ENCODE measurements around the gene DDX25.
"Not testable (repeated sequence)": the region's sequence is repeated elsewhere in the genome, so short reads cannot be mapped to it uniquely, and the experiment has no call there.

Gene DDX25

DNA sequence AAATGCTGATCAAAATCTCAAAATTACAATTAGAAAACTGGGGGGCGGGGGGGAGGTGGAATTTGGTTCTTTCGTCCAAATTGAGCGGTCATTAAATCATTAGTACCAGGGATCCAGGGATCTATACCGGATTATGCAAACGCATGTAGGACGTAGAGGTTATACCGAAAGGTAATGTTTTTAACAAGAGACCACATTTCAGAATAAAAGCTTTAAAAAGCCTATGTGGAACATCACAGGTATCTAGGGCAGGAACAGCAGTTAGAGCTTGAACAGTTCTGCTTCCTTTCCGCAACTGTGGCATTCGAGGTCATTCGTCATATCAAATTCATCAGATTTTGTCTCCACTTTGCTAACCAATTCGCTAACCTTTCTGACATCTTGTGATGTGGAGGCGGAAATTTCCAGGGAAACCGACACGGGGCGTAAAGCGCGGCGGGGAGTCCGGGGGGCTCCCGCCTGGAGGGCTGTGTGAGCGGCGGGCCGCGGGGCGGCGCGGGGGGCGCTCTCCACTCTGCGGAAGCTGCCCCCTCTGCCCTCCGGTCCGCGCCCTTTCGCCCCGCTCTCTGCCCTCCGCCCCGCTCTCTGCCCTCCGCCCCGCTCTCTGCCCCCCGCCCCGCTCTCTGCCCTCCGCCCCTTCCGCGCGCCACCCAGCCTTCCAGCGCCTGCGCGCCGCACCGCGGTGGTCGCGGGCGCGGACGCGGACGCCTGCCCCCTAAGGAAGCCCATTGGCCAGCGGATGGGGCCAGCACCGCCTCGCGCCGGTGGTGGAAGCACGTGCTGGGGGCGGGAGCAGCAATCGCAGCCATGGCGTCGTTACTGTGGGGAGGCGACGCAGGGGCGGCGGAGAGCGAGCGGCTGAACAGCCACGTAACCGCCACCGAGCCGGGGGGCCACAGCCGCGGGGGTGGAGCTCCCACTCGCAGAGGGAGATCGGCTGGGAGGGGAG, at the start of gene DDX25:
Gene DDX25 (plus strand): TSS at position 798 of the 949 bp plus-strand sequence. CDS start 10 bp downstream, at position 808.
- Histone ChIP-seq H3K9ac (ENCODE audit: low read length) (no peak within 1 kb of the TSS), H2AFZ (ENCODE audit: low read depth, low read length, severe bottlenecking) (no peak within 1 kb of the TSS), H3F3A (ENCODE audit: insufficient read depth) (no peaks in the 10 kb centered on the region), H3K4me3 (ENCODE audit: insufficient read depth, low read length, poor library complexity, severe bottlenecking) (no peak within 1 kb of the TSS), H3K36me3 (ENCODE audit: low read length) (no peaks in the 10 kb centered on the region), H3K9me2 (replicated peaks; ENCODE audit: insufficient read depth, low read length) (no peaks in the 10 kb centered on the region), H4K20me1 (ENCODE audit: low read depth, low read length) (no peaks in the 10 kb centered on the region), H3K27me3 (ENCODE audit: low read length) (no peaks in the 10 kb centered on the region), H3K4me2 (ENCODE audit: low read depth, low read length, poor library complexity, severe bottlenecking) (peak within 1 kb of the TSS; percentile 67), H3K9me3 (ENCODE audit: insufficient read depth, low read length) (no peaks in the 10 kb centered on the region), H3K27ac (ENCODE audit: low read depth, low read length) (no peak within 1 kb of the TSS), H3K79me2 (ENCODE audit: insufficient read depth, low read length) (peaks cover 12% of the 10 kb centered on the region; the same call in 1 of the 2 replicates)
- TF ChIP-seq EZH2phosphoT487 (conservative IDR thresholded peaks at IDR 0.05; ENCODE audit: low read length): no peak
- TF ChIP-seq CTCF (IDR thresholded peaks at IDR 0.05; ENCODE audit: insufficient read depth, low read length, poor library complexity, severe bottlenecking): no peak

- H3F3A ChIP-seq (ENCODE audit: insufficient read depth); H3K79me2 ChIP-seq (ENCODE audit: insufficient read depth, low read length); H3K9me2 ChIP-seq (replicated peaks; ENCODE audit: insufficient read depth, low read length); H2AFZ ChIP-seq (ENCODE audit: low read depth, low read length, severe bottlenecking); H4K20me1 ChIP-seq (ENCODE audit: low read depth, low read length); H3K4me2 ChIP-seq (ENCODE audit: low read depth, low read length, poor library complexity, severe bottlenecking); H3K9ac ChIP-seq (ENCODE audit: low read length); H3K27ac ChIP-seq (ENCODE audit: low read depth, low read length); H3K36me3 ChIP-seq (ENCODE audit: low read length); H3K9me3 ChIP-seq (ENCODE audit: insufficient read depth, low read length); H3K4me3 ChIP-seq (ENCODE audit: insufficient read depth, low read length, poor library complexity, severe bottlenecking); H3K27me3 ChIP-seq (ENCODE audit: low read length): not testable (repeated sequence)
These were observed 46.6 kb upstream of the DDX25 start for GRCh38 chr11:125857670-125858069.

DNA sequence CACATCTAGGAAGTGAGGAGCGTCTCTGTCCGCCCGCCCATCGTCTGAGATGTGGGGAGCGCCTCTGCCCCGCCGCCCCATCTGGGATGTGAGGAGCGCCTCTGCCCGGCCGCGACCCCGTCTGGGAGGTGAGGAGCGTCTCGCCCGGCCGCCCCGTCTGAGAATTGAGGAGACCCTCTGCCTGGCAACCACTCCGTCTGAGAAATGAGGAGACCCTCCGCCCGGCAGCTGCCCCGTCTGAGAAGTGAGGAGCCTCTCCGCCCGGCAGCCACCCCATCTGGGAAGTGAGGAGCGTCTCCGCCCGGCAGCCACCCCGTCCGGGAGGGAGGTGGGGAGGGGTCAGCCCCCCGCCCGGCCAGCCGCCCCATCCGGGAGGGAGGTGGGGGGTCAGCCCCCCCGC, 41.5 kb upstream of the DDX25 start:
- H3K36me3 ChIP-seq (ENCODE audit: low read length); H3K27ac ChIP-seq (ENCODE audit: low read depth, low read length); H3K9me3 ChIP-seq (ENCODE audit: insufficient read depth, low read length): not testable (repeated sequence)

DNA sequence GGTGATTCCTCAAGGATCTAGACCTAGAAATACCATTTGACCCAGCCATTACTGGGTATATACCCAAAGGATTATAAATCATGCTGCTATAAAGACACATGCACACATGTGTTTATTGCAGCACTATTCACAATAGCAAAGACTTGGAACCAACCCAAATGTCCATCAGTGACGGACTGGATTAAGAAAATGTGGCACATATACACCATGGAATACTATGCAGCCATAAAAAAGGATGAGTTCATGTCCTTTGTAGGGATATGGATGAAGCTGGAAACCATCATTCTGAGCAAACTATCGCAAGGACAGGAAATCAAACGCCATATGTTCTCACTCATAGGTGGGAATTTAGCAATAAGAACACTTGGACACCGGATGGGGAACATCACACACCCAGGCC, 39.0 kb upstream of the DDX25 start:
- H2AFZ ChIP-seq (ENCODE audit: low read depth, low read length, severe bottlenecking); H3K9ac ChIP-seq (ENCODE audit: low read length); H3K9me2 ChIP-seq (replicated peaks; ENCODE audit: insufficient read depth, low read length); H3K36me3 ChIP-seq (ENCODE audit: low read length); H3K9me3 ChIP-seq (ENCODE audit: insufficient read depth, low read length); H3F3A ChIP-seq (ENCODE audit: insufficient read depth); H3K27ac ChIP-seq (ENCODE audit: low read depth, low read length); H3K4me2 ChIP-seq (ENCODE audit: low read depth, low read length, poor library complexity, severe bottlenecking); H3K4me3 ChIP-seq (ENCODE audit: insufficient read depth, low read length, poor library complexity, severe bottlenecking); H3K27me3 ChIP-seq (ENCODE audit: low read length); H4K20me1 ChIP-seq (ENCODE audit: low read depth, low read length); H3K79me2 ChIP-seq (ENCODE audit: insufficient read depth, low read length): not testable (repeated sequence)

More for the DNA sequence above, 41.5 kb upstream of the DDX25 start:
- not testable (repeated sequence) for H3K79me2 ChIP-seq (ENCODE audit: insufficient read depth, low read length); H3K9ac ChIP-seq (ENCODE audit: low read length); H3K9me2 ChIP-seq (replicated peaks; ENCODE audit: insufficient read depth, low read length); H3K4me3 ChIP-seq (ENCODE audit: insufficient read depth, low read length, poor library complexity, severe bottlenecking); H2AFZ ChIP-seq (ENCODE audit: low read depth, low read length, severe bottlenecking); H3K27me3 ChIP-seq (ENCODE audit: low read length); H3F3A ChIP-seq (ENCODE audit: insufficient read depth); H4K20me1 ChIP-seq (ENCODE audit: low read depth, low read length); H3K4me2 ChIP-seq (ENCODE audit: low read depth, low read length, poor library complexity, severe bottlenecking)

- TF ChIP-seq CTCF (IDR thresholded peaks at IDR 0.05; ENCODE audit: insufficient read depth, low read length, poor library complexity, severe bottlenecking): no peak
- no peak for TF ChIP-seq EZH2phosphoT487 (conservative IDR thresholded peaks at IDR 0.05; ENCODE audit: low read length)
- Histone ChIP-seq H3K36me3 (ENCODE audit: low read length) (no peaks in the 10 kb centered on the region), H3K4me3 (ENCODE audit: insufficient read depth, low read length, poor library complexity, severe bottlenecking) (no peak overlapping the region), H3F3A (ENCODE audit: insufficient read depth) (no peaks in the 10 kb centered on the region), H3K27ac (ENCODE audit: low read depth, low read length) (no peak overlapping the region), H3K9me2 (replicated peaks; ENCODE audit: insufficient read depth, low read length) (no peaks in the 10 kb centered on the region), H2AFZ (ENCODE audit: low read depth, low read length, severe bottlenecking) (no peak overlapping the region), H3K79me2 (ENCODE audit: insufficient read depth, low read length) (no peaks in the 10 kb centered on the region), H3K4me2 (ENCODE audit: low read depth, low read length, poor library complexity, severe bottlenecking) (no peak overlapping the region), H3K9me3 (ENCODE audit: insufficient read depth, low read length) (no peaks in the 10 kb centered on the region), H4K20me1 (ENCODE audit: low read depth, low read length) (no peaks in the 10 kb centered on the region), H3K27me3 (ENCODE audit: low read length) (no peaks in the 10 kb centered on the region), H3K9ac (ENCODE audit: low read length) (no peak overlapping the region)
These were observed 34.8 kb upstream of the DDX25 start for GRCh38 chr11:125869521-125869920.

Measured in SU-DHL-6 (cell line).